Stimulated activated naive CD4-positive, alpha-beta T cell (primary cell): Measurements from ENCODE around the gene SIGLEC8.
"Not testable (repeated sequence)": the region's sequence is repeated elsewhere in the genome, so short reads cannot be mapped to it uniquely, and the experiment has no call there.

Source experiments
- DNase-seq, 6 experiments: peaks; one replicate each; lab custom pipeline; 2025; lab: John Stamatoyannopoulos, UW

The SIGLEC8 gene

DNA sequence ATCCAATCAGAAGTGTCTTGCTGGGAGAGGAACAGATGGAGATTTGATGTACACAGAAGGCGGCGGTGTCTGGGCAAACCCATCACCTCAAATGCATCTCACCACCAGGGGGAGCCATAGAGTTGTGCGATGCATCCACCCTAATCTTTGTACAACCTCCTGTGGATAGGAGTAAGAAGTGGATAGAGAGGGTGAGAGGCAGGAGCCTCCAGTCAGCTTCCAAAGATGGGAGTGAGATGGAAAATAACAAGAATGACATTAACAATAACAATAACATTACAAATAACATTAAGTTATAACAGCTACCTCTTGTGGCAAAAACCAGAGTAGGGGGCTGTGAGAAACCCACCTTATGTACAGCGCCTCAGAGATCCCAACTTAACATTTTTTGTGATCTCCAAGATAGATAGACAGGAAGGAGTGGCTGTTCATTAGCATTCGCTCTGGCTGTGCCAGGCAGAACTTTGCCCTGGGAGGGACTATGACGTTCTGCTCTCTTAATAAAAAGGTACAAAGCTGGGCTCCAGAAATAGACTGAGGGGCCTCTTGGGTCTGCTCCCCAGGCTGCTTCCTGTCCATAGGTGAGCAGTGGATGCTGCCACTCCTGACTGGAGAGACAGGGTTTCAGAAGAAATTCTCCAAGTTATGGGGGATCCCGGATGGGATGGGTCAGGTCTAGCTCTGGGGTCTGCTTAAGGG is 14.9 kb upstream of the SIGLEC8 start:
- DNase-seq: peak; percentile 8 to 81 (median 64)

DNA sequence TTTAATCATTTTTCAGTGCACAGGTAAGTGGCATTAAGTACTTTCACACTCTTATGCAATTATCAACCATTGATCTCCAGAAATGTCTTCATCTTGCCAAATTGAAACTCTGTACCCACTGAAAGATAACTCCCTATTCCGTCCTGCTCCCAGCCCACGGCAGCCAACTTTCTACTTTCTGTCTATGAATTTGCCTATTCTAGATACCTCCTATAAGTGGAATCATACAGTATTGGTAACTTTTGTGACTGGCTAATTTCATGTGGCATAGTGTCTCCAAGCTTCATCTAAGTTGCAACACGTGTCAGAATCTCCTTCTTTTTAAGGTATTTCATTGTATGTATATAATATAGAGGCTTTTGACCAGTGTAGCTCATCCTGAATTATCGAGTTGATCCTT is 14.4 kb upstream of the SIGLEC8 start:
- no peak for DNase-seq

DNA sequence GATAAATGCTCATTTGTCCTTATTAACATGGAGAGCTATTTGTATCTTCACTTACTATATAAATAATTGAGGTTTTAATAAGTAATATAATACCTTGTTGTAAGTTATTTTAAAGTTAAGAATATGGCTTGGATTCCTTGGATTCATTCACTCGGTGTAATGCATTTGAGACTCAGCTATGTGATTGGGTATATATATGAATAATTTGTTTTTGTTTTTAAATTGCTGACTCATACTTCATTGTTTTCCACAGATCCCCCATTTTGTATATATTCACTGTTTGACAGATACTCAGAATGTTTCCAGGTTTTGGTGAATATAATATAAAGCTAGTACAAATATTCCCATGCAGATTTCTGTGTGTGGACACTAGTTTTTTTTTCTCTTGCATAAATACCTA is 13.3 kb upstream of the SIGLEC8 start:
- no peak for DNase-seq

GRCh38 chr19:51470966-51471365 is 12.7 kb upstream of the SIGLEC8 start:
- no peak for DNase-seq

DNA sequence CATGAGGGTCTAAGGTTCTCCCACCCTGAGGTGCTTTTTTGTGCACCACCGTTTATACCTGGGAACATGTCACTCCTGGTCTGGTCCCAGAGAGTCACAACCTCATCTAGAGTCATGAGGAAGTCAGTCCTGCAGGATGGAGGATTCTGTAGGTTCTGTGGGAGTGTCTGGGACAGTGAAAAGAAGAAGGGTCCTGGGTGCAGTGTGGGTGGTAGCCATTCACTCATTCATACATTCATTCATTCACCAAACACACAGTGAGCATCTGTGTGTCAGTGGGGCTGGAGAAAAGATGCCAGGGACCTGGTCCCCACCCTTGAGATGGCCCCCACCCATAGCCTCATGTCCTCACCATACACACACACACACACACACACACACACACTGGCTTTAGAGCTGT is 11.4 kb upstream of the SIGLEC8 start:
- DNase-seq: no peak

DNA sequence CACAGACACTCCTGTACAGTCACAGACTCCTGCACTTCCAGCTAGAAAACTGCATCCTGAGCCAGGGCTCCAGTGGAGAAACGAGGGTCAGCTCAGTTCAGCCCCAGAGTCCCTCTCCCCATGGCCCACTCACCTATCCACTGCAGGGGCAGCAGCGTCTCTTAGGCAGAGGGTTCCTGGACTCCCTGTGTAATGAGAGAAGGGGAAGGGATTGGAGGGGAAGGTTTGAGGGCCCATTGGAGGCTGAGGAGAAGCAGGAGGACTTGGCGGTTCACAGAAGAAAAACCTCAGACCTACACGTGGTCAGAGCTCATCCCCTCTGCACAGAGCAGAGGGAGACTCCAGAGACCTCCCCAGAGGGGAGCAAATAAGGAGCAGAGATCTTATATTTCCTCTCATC is 10.9 kb upstream of the SIGLEC8 start:
- no peak for DNase-seq

DNA sequence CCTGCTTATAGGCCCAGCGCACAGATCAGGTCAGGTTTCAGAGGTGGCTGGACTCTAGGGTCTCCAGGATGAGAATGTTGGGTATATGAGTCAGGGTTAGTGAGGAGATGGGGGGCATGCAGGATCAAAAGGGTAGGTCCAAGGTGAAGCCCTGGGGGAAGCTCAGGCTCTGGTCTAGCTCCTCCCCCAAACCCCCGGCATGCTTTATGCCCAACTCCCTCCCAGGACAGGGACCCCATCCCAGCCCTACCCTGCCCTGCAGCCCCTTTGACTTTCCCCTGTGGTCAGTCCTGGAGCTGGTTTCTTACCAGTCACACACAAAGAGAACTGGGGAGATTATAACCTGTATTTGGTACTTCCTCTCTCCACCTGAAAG is 10.3 kb upstream of the SIGLEC8 start:
- no peak for DNase-seq

DNA sequence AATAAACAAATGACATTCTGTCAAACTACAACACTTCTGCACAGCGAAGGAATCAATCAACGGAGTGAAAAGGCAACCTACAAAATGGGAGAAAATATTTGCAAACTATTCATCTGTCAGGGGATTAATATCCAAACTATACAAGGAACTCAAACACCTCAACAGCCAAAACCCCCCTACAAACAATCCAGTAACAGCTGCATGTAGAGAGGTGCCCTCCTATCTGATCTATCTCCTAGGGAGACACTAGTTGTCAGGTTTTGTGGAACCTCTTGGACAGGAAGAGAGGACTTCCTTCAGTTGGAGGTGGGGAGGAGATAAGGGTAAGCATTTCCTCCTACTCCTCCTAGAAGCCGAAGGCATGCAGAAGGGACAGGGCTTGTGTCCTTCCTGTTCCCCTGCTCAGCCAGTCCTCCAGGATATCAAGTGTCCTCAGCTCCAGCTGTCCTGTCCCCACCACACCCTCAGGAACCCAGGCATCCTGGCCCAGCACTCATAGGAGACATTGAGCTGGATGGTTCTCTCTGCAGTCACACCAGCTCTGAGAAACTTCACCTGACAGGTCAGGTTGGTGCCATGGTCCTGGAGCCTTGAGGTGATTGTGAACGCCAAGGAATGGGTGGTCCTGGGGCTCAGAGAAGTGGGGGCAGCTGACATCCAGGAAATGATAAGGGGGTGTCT is 9.8 kb upstream of the SIGLEC8 start:
- DNase-seq: no peak

- DNase-seq: no peak
Observed at GRCh38 chr19:51466723-51467122, 8.5 kb upstream of the SIGLEC8 start.

DNA sequence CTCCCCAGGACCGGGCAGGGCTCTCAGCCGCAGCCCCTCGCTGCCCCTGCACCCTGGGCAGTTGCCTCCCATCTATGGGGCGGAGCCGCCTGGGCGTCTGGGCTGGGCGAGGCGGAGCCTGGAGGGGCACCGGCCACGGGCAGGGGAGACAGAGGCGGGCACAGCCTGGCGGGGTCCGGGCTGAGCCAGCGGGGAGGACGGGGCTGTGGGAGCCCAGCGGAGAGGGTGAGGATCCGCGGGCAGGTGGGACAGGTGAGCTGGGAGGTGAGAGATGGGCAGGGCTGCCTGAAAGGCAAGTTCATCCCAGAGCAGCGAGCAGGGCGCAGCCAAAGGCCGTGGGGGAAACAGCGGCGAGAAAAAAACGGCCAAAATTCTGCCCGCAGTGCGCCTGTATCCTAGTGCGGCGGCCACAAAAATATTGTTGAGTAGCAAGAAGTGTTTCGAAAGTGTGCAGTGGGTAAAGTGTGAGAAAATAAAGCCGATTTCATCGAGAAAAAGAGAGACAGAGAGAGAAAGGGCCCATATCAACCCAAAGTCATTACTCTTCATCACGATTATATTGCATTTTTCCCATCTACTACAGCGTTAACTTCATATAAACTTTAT is 5.8 kb upstream of the SIGLEC8 start:
- not testable (repeated sequence) for DNase-seq

GRCh38 chr19:51462681-51463080 is 4.4 kb upstream of the SIGLEC8 start:
- DNase-seq: no peak

- no peak for DNase-seq
Observed at GRCh38 chr19:51462276-51462675, 4.0 kb upstream of the SIGLEC8 start.

DNA sequence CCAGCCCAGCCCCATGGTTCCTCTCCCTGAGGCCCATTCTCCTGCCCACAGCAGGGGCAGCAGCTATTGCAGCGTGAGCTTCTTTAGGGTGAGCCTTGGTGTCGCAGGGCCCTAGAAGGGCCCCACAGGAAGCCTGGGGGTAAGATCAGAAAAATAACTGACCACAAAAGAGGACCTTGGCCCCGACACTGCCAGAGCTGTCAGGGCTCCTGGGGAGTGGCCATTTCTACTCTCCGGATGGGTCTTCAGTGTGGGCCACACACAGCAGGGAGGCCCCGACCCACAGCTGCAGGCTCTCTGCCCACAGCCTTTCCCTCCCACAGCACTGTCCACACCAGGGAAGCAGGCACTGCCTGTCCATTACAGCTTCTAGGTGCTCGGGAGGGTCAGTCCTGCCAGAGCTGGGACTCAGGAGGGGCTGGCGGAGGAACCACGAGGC is 3.5 kb upstream of the SIGLEC8 start:
- DNase-seq: no peak

DNA sequence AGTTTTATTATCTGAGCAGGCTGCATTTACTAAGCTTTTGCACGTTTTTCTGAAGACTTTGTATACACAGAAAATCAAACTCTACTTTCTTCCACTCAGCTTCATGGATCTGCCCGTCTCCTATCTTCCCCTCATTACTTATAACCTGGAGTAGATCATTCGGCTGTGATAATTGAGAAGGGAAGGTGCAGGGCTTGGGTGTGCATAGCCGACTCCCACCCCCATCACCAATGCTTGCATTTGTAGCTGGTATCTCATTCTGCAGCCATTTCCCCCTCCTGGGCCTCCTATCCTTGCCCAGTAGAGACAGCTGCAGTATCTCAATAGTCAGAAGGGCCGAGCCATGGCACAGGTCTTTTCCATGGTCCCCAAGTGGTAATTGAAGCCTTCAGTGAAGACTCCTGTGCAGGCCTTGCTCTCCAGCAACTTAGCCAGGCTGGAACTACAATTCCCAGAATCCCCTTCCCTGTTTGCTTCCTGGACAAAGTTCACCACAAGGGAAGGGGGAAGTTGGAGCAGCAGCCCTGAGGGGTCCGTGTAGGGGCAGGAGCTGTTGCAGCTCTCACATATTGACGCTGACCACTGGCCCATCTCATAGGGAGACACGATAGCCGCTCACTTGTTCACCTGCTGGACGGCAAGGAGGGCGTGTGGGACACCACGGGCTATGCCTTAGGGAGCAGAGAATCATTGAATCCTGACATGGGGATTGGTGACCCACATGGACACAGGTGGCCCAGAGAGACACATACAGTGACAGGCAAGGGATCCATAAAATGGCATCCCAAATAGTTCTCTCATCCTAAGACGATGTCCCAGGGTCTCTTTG is 2.1 kb upstream of the SIGLEC8 start:
- DNase-seq: no peak

DNA sequence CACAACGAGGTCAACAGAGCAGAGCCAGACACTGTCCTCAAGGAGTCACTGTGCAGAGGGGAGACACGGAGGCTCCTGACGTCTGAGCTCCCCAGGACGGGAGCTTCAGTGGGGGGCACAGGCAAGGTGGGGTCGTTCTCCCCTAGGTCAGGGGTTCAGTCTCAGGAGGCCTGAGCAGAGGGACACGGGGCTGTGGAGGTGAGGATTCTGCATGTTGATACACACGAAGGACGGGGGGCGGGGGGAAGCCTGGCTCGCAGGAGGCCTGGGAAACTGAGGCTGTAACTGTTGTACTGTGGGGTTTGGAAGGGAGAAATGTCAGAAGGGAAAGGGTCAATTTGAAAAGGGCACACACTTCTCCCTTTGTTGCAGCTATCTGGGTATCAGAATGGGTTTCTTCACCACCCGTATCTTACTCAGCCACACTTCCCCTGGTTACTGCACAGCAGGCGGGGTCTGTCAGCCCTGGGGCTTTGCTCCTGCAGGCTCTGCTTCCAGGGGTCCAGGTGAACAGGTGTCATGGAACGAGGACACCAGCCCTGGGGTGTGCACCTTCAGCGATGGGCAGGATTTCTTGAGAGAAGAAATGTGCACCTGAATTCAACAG is 748 bp upstream of the SIGLEC8 start:
- no peak for DNase-seq

DNA sequence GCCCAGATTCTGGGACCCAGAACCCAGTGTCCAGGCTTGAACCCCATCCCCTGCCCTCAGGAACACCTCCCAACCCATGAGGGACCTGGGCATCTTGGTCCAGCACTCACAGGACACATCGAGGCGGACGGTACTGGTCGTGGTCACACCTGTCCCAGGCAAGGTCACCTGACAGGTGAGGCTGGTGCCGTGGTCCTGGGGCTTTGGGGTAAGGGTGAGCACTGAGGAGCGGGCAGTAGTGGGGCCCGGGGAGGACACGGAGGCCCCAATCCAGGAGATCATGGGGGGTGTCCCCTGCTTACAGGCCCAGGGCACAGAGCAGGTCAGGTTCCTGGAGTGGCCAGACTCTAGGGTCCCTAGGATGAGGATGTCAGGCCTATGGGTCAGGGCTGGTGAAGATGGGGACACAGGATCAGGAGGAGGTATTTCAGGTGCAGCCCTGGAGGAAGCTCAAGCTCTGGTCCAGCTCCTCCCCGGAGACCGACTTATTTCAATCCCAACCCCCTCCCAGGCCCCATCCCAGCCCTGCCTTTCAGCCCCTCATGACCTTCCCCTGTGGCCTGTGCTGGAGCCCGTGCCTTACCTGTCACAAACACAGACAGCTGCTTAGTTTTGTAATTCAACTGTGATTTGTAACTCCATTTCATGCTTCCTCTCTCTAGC is 772 bp downstream of the SIGLEC8 start:
- no peak for DNase-seq

DNA sequence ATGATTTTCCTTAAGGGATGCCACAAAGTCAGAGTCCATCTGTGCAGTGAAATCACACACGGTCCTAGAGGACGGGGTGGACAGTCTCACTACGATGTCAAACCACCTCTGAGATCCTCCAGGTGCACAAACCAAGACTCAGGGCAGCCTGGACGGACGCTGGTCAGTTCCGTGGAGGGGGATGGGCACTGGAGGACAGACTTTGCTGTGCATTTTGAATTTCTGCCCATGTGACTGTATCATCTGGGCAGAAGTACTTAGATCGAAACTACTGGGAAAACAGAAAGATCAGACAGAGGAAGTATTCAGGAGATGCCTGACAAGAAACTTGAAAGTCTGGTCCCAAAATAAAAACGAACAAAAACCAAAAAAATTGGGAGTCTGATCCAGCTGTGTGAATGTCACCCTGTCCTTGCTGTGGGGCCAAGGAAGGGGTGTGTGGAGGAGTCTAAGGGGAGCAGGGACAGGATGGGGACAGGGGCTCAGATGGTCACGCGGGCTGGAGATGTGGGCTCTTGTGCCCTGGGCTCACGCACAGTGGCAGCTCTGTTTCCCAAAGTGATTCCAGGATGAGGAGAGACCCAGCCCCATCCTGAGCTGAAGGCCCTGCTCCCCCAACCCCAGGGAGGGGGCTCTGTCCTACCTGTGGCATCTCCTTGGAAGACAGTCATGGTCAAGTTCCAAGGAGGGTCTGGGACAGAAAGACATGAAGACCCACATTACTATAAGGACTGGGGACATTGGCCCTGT is 1.5 kb downstream of the SIGLEC8 start:
- DNase-seq: no peak

DNA sequence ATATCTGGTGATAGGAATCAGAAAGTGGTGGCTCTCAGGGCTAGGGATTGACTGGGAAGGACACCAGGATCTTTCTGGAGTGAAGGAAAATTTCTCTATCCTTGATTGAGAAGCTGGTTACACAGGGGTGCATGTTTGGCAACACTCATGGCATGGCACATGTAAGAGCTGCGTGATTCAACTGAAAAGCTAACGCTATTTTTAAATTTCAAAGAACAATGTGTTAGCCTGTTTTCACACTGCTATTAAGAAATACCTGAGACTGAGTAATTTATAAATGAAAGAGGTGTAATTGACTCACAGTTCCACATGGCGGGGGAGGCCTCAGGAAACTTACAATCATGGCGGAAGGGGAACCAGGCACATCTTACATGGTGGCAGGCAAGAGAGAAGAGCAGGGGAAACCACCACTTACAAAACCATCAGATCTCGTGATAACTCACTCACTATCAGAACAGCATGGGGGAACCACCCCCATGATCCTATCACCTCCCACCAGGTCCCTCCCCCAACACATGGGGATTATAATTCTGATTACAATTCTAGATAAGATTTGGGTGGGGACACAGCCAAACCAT is 7.4 kb downstream of the SIGLEC8 start:
- no peak for DNase-seq

DNA sequence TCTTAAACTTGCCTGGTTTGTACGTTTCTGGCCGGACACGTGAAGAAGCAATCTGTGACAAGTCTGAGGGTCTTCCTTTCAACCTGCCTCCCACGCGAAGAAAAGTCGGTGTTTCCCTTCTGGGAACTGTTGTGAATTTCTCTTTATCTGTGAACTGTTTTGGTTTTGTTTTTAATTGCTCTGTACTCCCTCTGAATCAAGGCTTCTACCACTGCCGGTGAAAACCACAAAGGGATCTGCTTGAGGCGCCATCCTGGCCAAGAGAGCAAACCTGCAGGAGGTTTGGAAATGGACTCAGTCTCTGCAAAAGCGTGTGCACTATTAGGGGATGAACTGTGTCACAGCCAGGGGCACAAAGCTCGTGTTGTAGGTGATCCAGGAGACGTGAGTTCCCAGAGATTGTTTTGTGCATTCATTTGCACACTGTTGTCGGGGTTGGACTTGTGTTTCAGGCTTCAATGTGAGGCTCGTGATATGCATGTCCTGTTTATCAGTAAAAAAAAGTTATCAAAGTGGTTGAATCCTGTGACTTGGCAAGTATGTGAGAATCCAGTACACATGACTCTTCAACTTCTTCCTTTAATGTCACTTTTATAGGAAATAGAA is 9.7 kb downstream of the SIGLEC8 start:
- no peak for DNase-seq

GRCh38 chr19:51448011-51448410 is 10.2 kb downstream of the SIGLEC8 start:
- DNase-seq: no peak
